ENCODE measurements around the gene AMH.

AMH gene

DNA sequence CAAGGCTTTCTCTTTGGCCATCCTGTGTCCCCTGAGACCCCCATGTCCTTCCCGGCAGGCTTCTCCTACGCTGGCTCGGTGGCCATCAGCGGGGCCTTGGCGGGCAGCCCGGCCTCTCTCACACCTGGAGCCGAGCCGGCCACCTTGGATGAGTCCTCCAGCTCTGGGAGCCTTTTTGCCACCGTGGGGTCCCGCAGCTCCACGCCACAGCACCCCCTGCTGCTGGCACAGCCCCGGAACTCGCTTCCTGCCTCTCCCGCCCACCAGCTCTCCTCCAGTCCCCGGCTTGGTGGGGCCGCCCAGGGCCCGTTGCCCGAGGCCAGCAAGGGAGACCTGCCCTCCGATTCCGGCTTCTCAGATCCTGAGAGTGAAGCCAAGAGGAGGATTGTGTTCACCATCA is 27.2 kb upstream of the AMH start:
- no peak for DNase-seq

DNA sequence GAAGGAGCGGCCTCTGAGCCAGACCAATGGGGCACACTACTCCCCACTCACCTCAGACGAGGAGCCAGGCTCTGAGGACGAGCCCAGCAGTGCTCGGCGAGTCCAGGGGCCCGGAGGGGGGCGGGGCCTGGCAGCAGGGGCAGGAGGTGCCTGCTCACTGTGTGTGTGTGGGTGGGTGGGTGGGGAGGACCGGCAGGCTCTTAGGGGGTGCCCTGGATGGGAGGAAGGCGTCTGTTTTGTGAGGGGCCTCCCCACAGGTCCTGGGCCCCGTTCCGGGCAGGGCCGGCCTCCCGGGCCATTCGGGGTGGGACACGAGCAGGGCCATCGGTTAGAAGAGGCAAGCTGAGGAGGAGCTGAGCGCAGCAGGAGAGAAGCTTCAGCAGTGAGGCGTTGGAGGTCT is 25.7 kb upstream of the AMH start:
- no peak for DNase-seq

DNA sequence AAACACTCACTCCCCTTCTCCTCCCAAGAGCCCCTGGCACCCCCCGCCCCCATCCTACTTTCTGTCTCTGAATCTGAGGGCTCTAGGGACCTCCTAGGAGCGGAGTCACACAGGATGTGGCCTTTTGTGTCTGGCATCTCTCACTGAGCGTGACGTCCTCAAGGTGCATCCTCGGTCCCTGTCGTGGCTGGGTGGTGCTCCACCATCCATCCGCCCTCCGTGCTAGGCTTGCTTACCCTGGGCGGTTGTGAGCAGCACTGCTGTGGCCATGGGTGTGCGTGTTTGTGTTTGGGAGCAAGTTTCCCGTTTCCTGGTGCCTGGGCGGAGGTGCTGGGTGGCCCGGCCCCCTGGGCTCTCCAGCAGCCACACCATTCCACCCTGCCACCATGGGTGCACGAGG is 25.2 kb upstream of the AMH start:
- no peak for DNase-seq

DNA sequence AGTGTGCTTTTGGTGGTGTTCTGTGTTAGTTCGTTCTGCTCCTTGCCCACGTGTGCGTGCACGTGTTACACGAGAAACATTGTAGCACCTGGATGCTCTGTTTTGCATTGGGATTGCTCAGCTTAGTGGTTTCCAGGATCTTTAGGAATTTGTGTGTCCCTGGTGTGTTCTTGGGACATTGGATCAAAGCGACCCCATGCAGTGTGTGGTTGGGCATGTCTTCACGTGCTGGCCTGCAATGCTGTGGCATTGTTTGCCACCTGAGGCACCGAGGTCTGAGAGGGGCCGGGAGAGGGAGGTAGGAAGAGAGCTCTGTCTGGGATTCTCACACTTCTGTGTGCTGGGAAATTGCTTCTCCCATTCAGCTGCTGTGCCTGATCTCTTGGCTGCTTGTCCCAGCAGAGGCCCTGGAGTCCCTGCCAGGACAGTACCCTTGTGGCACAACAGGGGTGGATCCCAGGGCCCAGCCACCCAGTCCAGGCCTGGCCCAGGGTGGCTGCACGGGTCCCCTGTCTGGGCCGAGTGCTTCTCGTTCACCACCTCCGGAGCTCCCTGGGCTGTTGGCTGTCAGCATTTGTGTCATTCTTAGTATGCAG is 24.3 kb upstream of the AMH start:
- DNase-seq, result no peak

DNA sequence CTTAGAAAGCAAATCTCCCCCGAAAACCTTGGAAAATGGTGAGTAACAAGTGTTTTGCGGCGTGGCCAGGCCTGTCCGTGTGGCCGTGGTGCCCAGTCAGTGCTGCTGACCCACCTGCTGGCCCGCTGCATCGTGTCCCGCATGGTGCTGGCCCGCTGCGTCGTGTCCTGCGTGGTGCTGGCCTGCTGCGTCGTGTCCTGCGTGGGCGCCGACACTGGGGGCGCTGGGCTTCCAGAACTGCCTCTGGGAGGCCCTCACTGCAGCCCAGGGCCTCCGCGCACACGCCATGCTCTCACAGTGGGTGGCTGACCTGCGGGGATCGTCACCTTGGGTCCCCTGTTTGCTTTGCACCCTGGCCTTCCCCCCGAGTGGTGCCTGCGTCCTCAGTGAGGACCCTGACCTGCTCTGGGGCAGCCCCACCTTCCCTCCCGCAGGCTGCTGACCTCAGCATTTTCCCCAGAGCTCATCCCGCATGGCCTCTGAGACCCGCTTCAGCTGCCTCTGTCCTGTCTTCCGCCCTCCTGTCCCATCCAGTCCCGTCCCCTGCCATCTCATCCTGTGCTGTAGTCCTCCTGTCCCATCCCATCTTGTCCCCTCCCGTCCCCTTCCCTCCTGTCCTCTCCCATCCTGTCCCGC is 23.6 kb upstream of the AMH start:
- no peak for DNase-seq

DNA sequence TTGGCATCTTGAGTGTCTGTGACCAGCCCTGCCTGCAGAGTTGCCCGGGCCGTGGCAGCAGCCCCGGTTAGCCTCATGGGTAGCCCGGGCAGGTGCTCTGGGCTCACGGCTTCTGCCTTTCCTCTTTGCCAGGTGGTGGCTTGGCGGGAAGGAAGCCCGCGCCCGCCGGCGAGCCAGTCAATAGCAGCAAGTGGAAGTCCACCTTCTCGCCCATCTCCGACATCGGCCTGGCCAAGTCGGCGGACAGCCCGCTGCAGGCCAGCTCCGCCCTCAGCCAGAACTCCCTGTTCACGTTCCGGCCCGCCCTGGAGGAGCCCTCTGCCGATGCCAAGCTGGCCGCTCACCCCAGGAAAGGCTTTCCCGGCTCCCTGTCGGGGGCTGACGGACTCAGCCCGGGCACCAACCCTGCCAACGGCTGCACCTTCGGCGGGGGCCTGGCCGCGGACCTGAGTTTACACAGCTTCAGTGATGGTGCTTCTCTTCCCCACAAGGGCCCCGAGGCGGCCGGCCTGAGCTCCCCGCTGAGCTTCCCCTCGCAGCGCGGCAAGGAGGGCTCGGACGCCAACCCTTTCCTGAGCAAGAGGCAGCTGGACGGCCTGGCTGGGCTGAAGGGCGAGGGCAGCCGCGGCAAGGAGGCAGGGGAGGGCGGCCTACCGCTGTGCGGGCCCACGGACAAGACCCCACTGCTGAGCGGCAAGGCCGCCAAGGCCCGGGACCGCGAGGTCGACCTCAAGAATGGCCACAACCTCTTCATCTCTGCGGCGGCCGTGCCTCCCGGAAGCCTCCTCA is 22.9 kb upstream of the AMH start:
- no peak for DNase-seq

DNA sequence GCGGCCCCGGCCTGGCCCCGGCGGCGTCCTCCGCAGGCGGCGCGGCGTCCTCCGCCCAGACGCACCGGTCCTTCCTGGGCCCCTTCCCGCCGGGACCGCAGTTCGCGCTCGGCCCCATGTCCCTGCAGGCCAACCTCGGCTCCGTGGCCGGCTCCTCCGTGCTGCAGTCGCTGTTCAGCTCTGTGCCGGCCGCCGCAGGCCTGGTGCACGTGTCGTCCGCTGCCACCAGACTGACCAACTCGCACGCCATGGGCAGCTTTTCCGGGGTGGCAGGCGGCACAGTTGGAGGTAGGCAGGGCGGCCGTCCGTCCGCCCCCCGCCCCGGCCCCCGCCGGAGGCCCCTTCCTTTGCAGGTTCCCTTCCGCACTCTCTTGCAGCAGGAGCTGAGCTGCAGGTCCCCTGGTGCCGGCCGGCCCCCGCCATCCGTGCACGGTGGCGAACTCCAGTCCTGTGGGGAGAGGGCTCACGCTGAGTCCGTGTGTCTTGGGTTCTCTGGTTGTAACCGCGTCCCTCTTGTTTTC is 22.2 kb upstream of the AMH start:
- DNase-seq, result no peak

DNA sequence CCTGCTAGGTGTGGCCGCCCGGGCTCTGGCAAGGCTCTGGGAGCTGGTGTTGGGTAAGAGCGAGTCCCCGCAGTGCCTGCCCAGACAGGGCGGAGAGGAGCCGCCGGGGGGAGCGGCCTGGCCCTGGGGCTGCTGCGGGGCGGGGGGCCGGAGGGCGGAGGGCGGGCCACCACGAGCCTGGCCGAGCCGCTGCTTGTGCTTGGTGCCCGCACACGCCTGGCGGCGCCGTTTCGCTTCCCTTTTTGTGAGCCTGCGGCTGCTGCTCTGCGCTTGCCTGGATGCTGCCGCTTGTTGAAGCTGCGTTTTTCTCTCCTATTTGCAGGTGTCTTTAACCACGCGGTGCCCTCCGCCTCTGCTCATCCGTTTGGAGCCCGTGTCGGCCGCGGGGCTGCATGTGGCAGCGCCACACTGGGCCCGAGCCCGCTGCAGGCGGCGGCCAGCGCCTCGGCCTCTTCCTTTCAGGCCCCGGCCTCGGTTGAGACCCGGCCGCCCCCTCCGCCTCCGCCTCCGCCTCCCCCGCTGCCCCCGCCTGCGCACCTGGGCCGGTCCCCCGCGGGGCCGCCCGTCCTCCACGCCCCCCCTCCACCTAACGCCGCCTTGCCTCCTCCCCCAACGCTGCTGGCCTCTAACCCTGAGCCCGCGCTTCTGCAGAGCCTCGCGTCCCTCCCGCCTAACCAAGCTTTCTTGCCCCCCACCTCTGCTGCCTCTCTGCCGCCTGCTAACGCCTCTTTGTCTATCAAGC is 21.5 kb upstream of the AMH start:
- DNase-seq, result no peak

DNA sequence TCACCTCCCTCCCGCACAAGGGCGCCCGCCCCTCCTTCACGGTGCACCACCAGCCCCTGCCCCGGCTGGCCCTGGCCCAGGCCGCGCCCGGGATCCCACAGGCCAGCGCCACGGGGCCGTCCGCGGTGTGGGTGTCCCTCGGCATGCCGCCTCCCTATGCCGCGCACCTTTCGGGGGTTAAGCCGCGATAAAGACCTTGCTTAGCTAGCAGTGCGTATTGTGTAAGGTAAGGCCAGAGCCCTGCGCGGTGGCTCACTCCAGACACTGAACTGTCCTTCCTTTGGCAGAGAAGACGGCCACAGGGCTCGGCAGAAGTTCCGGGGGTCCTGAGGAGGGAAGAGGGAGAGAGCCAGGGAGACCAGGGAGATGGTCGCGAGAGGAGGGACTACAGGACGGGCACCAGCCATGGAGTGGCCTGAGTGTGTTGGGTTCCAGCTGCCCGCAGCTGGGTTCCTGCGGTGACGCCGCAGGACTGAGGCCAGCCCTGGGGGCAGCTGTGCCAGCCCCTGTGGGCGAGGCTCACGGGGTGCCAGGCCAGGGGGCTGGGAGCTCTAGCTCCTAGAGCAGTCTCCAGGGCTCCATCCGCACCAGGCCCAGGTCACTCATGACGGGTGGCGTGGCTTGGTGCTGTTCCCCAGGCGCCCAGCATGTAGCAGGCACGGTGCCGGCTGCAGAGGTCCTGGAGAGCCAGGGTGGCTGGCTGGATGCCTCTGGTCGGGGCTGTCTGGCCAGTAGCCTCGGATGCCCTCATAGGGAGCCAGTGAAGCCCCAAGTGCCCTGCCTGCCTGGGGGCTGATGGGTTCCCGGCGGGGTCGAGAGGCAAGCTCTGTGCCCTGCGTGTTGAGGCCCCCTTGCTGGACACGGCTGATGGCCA is 20.7 kb upstream of the AMH start:
- DNase-seq, result no peak

DNA sequence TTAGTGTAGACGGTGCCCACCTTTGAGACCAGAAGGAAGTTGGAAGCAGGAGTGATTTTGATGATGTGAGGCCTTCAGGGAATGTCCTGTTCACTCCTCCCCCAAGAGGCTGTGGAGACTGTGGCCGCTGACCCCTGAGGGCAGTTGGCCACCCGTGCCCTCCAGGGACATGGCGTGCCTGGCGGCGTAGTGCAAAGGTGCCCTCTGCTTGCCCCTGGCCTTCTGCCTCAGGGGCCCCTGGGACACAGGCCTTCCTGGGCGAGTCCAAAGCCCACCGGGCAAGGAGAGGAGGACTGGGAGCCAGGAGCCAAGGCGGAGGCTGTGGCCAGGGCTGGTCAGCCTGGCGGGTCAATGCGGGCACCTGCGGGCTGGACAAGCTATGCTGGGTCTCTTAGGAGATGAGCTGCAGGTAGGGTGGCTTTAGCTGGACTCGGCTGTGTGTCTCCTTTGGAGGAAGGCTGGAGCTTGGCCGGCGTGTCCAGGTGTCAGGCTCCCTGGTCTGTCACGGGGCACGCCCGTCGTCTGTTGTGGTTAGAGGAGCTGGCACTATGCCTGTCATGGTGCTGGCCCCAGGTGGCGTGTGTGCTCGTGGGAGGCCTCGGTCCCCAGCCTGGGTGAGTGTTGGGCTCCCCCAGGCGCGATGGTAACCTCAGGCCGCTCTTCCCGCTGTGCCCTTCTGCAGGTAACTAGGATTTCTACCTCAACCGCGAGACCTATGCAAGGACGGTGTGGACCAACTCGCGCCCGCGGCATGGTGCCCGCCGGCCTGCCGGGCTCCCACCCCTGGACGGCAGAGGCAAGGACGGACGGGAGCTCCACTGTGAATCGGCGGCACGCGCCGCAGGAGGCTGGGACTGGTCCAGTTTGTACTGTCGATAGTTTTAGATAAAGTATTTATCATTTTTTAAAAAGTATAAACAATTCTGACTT is 19.8 kb upstream of the AMH start:
- no peak for DNase-seq

DNA sequence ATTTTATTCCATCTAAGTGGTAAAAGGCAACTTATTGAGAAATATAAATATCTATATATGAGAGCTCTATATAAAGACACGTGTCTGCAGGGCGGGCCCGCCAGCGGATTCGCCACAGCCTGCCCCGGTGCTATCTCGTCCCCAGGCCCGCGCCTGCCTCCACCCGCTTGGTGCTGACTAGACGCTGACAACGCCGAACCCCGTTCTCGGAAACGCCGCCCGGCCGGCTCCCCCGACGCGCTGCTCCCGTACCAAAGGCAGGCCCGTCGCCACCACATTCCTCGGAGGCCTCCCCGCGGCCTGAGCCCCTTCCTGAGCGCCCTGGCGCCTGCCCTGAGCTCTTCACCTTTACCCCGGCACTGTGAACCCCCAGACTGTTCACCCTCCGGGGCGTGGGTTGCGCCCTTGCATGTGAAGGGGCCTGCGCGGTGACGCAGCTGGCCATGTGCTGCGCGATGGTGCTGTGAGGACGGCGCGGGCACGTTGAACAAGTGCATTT is 19.0 kb upstream of the AMH start:
- DNase-seq, result no peak

DNA sequence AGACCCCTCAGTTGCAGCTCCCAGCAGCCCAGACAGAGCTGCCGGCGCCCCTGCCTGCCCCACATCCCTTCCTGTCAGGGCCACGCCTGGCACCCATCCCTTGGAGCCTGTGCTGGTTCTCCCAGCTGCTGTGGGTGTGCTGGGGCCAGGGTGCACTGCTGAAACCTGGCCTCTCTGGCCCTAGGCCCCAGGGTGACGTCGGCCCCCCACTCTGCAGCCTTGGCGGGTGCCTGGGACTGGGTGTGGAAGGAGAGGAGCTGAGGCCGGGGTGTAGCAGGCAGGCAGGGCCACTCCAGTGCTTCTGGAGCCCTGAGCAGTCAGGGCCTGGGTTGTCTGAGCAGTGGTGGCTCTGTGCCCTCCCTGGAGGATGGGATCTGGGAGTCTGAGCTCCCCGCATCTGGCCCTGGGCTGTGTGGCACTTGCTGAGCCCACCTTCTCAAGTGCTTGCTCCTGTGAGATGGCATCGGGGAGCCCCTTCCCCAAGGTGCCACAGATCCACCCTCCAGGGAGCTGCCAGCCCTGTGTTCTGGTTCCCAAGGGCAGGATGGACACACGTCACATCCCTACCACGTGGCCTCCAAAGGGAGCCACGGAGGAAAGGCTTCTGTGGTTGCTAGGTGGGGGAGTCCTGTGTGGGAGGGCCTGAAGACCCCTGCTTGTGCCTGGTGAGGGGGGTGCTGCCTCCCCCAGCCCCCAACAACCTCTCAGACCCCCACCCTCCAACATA is 18.2 kb upstream of the AMH start:
- DNase-seq, result no peak

DNA sequence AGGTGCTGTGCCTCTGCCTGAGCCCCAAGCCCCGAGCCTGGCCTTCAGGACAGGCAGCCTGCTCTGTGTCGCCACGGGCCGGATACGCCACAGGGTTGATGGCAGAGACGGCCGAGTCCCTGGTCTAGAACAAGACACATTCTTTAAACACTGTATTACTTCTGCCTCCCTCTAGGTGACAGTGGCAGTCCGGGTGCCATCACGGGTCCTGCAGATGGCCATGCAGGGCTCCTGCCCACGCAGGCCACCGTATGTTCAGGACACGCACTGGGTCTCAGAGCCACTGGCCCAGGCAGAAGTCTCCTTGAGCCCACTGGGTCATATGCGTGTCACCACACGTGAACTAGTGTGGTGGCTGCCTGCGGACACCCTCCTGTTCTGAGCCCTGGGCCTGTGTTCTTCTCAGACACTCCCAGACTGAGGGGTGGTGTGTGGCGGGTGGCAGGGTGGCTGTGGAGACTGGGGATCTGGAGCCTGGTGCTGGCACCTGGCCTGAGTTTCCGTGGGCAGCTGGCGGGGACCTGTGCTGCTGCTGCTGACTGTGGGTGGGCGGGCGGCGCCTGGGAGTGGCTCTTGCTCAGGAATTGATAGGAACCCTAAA is 17.4 kb upstream of the AMH start:
- DNase-seq, result no peak

DNA sequence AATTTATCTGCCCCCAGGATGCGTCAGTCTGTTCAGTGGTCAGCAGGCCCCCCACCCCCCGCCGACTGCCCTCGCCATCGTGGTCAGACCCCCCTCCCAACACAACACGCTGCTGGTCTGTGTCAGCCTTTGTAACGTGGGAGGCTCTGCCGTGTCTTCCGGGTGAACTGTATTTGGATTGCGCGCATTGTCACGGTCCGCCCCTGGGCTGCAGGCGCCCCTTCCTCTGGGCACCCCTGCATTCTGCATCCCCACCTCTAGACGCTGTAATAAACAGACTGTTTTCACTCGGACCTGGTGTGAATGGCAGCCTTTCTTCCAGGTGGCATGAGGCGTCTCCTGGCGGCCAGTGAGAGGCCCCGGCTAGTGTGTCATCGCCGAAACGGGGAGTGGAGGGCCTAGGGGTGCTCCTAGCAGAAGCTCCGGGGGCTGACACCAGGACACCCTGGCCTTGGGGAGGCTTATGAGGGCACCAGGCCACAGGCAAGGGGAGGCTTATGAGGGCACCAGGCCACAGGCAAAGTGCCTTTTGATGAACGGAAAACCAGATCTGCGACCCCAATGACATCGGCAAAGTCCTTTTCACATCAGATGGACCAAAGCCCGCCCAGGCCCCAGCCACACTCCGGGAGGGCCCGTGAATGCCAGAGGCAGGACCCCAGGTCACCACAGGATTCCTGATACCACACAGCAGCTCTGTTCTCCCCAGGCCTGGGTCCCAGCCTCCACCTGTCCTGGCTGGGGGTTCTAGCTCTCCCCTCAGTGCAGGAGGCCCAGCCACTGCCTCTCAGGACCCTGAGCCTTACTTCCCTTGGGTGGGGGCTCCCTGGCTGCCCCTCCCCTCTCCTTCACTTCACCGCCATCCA is 16.6 kb upstream of the AMH start:
- no peak for DNase-seq

DNA sequence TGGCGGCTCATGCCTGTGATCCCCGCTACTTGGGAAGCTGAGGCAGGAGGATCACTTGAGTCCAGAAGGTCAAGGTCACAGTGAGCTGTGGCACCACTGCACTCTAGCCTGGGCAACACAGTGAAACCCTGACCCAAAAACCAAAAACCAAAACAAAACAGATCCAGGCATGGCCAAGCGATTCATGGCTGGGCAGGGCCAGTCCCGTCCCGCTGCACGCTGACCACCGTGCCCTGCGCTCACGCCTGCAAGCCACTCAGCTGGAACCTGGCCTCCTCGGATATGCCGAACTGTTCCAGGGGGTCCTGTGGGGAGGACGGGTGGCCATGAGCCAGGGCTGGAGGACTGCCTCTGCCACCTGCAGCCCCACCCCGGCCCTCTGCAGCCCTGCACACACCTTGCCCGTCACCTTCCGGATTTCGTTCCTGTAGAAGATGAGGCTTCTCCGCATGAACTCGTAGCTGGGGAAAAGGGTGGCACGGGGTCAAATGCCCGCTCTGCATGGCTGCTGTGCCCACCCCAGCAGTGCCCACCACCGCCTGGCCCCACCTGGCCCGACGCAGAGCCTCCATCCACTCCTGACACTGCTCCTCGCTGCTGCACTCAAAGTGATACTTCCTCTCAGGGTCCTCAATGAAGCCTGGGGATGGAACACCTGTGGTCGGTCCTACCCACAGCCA is 15.4 kb upstream of the AMH start:
- no peak for DNase-seq

DNA sequence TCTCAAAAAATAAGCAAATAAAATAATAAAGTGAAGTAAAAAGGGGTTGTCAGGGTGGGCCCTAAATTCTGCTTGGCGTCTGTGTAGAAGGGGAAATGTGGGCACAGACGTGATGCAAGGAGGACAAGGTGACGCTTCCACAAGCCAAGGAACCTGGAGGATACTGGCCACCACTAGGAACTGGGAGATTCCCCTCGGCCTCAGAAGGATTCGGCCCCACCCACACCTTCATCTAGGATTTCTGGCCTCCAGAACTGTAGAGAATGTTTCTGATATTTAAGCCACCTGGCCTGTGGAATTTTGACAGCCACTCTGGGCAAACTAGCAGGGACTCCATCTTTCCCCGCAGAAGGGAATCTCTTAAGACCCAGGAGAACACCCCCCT is 14.1 kb upstream of the AMH start:
- DNase-seq, result no peak

DNA sequence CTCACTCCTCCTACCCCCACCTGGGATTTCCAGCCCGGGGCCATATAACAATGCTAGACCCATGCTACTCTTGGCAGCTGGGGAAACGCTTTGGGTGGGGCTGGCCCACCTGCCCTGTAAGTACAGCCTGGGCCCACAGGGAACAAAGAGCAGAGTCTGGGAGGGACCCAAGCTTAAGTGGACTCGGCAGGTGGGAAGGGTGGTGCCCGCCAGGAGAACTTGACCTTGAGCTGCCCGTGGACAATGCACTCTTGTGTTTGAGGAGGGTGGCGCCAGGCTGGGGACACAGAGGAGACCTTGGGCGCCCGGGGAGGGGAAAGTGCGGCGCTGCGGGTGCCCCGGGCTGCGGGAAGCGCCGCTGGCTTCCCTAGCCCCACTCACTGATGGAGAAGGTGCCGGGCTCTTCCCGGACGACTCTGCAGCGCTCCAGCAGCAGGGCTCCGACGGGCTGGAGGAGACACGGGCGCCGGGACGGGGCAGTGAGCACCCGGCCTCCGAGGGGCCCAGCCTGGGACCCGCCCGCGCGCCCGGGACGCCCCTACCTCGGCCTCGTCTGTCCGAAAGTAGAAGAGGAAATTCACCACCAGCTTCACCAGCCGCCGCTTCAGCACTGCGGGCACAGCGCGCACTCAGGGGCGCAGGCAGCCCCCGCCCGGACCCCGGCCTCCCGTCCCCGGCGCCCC is 13.6 kb upstream of the AMH start:
- peak; percentile 85 to 88 for DNase-seq

DNA sequence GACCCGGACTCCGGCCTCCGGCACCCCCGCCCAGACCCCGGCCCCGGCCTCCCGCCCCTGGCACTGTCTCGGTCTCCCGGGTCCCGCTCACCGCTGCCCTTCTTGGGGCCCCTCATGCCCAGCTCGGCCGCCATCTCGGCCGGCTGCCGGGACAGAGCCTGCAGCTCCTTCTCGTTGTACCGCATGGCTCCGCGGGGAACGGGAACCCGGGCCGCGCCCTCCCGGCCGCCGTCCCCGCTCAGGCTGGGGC is 13.1 kb upstream of the AMH start:
- DNase-seq, result no peak

All from NCI-H187 (cell line).